Measurements from ENCODE around the gene CYB561.

Gene CYB561

GRCh38 chr17:63477480-63478440 is 31.7 kb upstream of the CYB561 start:
- Histone ChIP-seq H3K36me3 (ENCODE audit: insufficient read depth, low read length) (no peaks in the 10 kb centered on the region), H3F3A (ENCODE audit: low read depth) (no peaks in the 10 kb centered on the region; the same call in 1 of the 2 replicates), H4K20me1 (ENCODE audit: insufficient read depth, low read length, poor library complexity, severe bottlenecking) (no peaks in the 10 kb centered on the region), H3K4me2 (ENCODE audit: low read depth, low read length, poor library complexity, severe bottlenecking) (peak overlapping the region; percentile 81), H3K27me3 (ENCODE audit: insufficient read depth, low read length, poor library complexity, severe bottlenecking) (no peaks in the 10 kb centered on the region), H3K9me3 (ENCODE audit: insufficient read depth, low read depth, low read length) (no peaks in the 10 kb centered on the region), H3K79me2 (ENCODE audit: insufficient read depth, low read length) (no peaks in the 10 kb centered on the region), H3K9ac (ENCODE audit: low read depth, low read length, poor library complexity, severe bottlenecking) (no peak overlapping the region), H3K4me3 (ENCODE audit: low read length, poor library complexity, severe bottlenecking) (peak overlapping the region; percentile 83), H2AFZ (ENCODE audit: low read length) (no peak overlapping the region), H3K4me1 (ENCODE audit: insufficient read depth, low read length, poor library complexity, severe bottlenecking) (peaks cover 17% of the 10 kb centered on the region), H3K9me2 (replicated peaks; ENCODE audit: low read depth, low read length) (no peaks in the 10 kb centered on the region)
- no peak for TF ChIP-seq CTCF (conservative IDR thresholded peaks at IDR 0.05; ENCODE audit: low read length)
- no peak for TF ChIP-seq EZH2phosphoT487 (IDR thresholded peaks at IDR 0.05; ENCODE audit: borderline replicate concordance)

GRCh38 chr17:63476854-63477479 is 30.9 kb upstream of the CYB561 start, which contains the start of gene ACE:
Gene ACE, plus strand, starts transcription at chr17:63477061. Its CDS starts 34 bp downstream, at chr17:63477095.
- no peaks in the 10 kb centered on the region for H3K9me2 ChIP-seq (replicated peaks; ENCODE audit: low read depth, low read length)
- no peaks in the 10 kb centered on the region for H3K9me3 ChIP-seq (ENCODE audit: insufficient read depth, low read depth, low read length)
- H3K9ac ChIP-seq (ENCODE audit: low read depth, low read length, poor library complexity, severe bottlenecking), result peak within 1 kb of the TSS; percentile 67
- H3K79me2 ChIP-seq (ENCODE audit: insufficient read depth, low read length), result no peaks in the 10 kb centered on the region
- H3K4me3 ChIP-seq (ENCODE audit: low read length, poor library complexity, severe bottlenecking), result peak within 1 kb of the TSS; percentile 83
- no peaks in the 10 kb centered on the region for H3K36me3 ChIP-seq (ENCODE audit: insufficient read depth, low read length)
- peaks cover 17% of the 10 kb centered on the region for H3K4me1 ChIP-seq (ENCODE audit: insufficient read depth, low read length, poor library complexity, severe bottlenecking)
- TF ChIP-seq CTCF (conservative IDR thresholded peaks at IDR 0.05; ENCODE audit: low read length) (no peak), EZH2phosphoT487 (IDR thresholded peaks at IDR 0.05; ENCODE audit: borderline replicate concordance) (no peak)
- no peaks in the 10 kb centered on the region for H4K20me1 ChIP-seq (ENCODE audit: insufficient read depth, low read length, poor library complexity, severe bottlenecking)
- H3K4me2 ChIP-seq (ENCODE audit: low read depth, low read length, poor library complexity, severe bottlenecking), result peak within 1 kb of the TSS; percentile 81
- H3F3A ChIP-seq (ENCODE audit: low read depth), result no peaks in the 10 kb centered on the region; the same call in 1 of the 2 replicates
- H3K27me3 ChIP-seq (ENCODE audit: insufficient read depth, low read length, poor library complexity, severe bottlenecking), result no peaks in the 10 kb centered on the region
- peak within 1 kb of the TSS; percentile 97 for H2AFZ ChIP-seq (ENCODE audit: low read length)

GRCh38 chr17:63476459-63476853 is 30.4 kb upstream of the CYB561 start:
- Histone ChIP-seq H3K9me3 (ENCODE audit: insufficient read depth, low read depth, low read length) (no peaks in the 10 kb centered on the region), H4K20me1 (ENCODE audit: insufficient read depth, low read length, poor library complexity, severe bottlenecking) (no peaks in the 10 kb centered on the region), H3K4me1 (ENCODE audit: insufficient read depth, low read length, poor library complexity, severe bottlenecking) (peaks cover 17% of the 10 kb centered on the region), H3K79me2 (ENCODE audit: insufficient read depth, low read length) (no peaks in the 10 kb centered on the region), H3K9me2 (replicated peaks; ENCODE audit: low read depth, low read length) (no peaks in the 10 kb centered on the region), H3K4me3 (ENCODE audit: low read length, poor library complexity, severe bottlenecking) (peak overlapping the region; percentile 83), H3K36me3 (ENCODE audit: insufficient read depth, low read length) (no peaks in the 10 kb centered on the region), H2AFZ (ENCODE audit: low read length) (peak overlapping the region; percentile 97), H3K4me2 (ENCODE audit: low read depth, low read length, poor library complexity, severe bottlenecking) (peak overlapping the region; percentile 81), H3F3A (ENCODE audit: low read depth) (no peaks in the 10 kb centered on the region; the same call in 1 of the 2 replicates), H3K27me3 (ENCODE audit: insufficient read depth, low read length, poor library complexity, severe bottlenecking) (no peaks in the 10 kb centered on the region), H3K9ac (ENCODE audit: low read depth, low read length, poor library complexity, severe bottlenecking) (peak overlapping the region; percentile 67)
- TF ChIP-seq EZH2phosphoT487 (IDR thresholded peaks at IDR 0.05; ENCODE audit: borderline replicate concordance), result no peak

Measured in Loucy (cell line).